BLaER1 treated with 17β-estradiol and CSF1 and Interleukin-3, amounts not matched to agents 10 nM and 100 nM (cell line): ENCODE results near the gene UBE2Q2.

Source experiments
- H3K27ac ChIP-seq, 11 experiments: shearing (Covaris generic); formaldehyde crosslinking; 2 replicates each; pipeline ENCODE4 v1.8.1; 2022
- H3K27me3 ChIP-seq, 11 experiments: shearing (Covaris generic); formaldehyde crosslinking; 2 replicates each; pipeline ENCODE4 v1.8.1; 2022
- H3K36me3 ChIP-seq, 11 experiments: shearing (Covaris generic); formaldehyde crosslinking; 2 replicates each; pipeline ENCODE4 v1.8.1; 2022
- H3K4me1 ChIP-seq, 10 experiments: shearing (Covaris generic); formaldehyde crosslinking; 2 replicates each; pipeline ENCODE4 v1.8.1; 2022
- H3K4me2 ChIP-seq, 11 experiments: shearing (Covaris generic); formaldehyde crosslinking; 2 replicates each; pipeline ENCODE4 v1.8.1; 2022
- H3K4me3 ChIP-seq, 10 experiments: shearing (Covaris generic); formaldehyde crosslinking; 2 replicates each; pipeline ENCODE4 v1.8.1; 2022
- H3K9ac ChIP-seq, 11 experiments: shearing (Covaris generic); formaldehyde crosslinking; 2 replicates each; pipeline ENCODE4 v1.8.1; 2022
- H3K9me3 ChIP-seq, 11 experiments: shearing (Covaris generic); formaldehyde crosslinking; replicated peaks in 1 of 11; 2 replicates each; pipeline ENCODE4 v1.8.1; 2022
- H4K20me1 ChIP-seq, 11 experiments: shearing (Covaris generic); formaldehyde crosslinking; 2 replicates each; pipeline ENCODE4 v1.8.1; 2022
- Cebpa-rat ChIP-seq, 11 experiments: shearing (Covaris generic); IDR thresholded peaks; 2 replicates each; pipeline ENCODE4 v1.8.1; 2022

The UBE2Q2 gene

DNA sequence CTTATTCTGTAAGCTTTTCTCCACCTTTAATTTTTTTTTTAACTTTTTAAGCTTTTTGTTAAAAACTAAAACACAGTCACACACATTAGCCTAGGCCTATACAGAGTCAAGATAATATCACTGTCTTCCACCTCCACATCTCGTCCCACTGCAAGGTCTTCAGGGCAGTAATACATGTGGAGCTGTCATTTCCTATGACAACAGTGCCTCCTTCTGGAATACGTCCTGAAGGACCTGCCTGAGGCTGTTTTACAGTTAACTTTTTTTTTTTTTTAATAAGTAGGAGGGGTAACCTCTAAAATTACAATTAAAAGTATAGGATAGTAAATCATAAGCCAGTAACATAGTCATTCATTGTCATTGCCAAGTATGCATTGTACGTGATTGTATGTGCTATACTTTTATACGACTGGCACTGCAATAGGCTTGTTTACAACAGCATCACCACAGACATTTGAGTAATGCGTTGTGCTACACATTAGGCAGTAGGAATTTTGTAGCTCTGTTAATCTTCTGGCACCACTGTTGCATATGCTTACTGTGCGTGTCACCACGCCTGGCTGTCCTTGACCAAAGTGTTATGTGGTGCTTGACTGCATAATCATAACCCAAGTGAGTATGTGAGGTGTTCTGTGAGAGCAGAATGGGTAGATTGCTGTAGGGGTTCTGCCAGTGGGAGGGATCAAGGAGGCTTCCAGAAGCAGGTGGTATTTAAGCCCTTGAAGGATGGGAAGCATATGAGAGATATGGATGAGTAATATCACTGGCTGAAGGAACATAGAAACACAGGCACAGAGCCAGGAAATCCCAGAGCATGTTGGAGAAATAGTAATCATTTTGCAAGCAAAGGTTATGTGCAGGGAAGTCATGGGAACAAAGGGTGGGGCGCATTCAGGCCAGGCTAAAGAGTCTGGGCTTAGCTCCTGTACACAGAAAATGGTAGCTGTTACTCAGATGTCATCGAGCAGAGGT is 78.8 kb downstream of the UBE2Q2 start:
- Histone ChIP-seq H3K27ac (no peak overlapping the region), H3K4me3 (no peak overlapping the region), H3K4me1 (peaks cover 2 to 13% (median 4%) of the 10 kb centered on the region in 10 experiments; a peak in 9 of 20 replicates), H4K20me1 (peaks cover 8 to 55% (median 16%) of the 10 kb centered on the region in 11 experiments; a peak in 14 of 22 replicates), H3K9ac (no peak overlapping the region), H3K4me2 (no peak overlapping the region), H3K9me3 (no peaks in the 10 kb centered on the region), H3K36me3 (peaks cover 51 to 98% (median 88%) of the 10 kb centered on the region in 11 experiments), H3K27me3 (no peaks in the 10 kb centered on the region)
- no peak for TF ChIP-seq Cebpa-rat (IDR thresholded peaks at IDR 0.05)

DNA sequence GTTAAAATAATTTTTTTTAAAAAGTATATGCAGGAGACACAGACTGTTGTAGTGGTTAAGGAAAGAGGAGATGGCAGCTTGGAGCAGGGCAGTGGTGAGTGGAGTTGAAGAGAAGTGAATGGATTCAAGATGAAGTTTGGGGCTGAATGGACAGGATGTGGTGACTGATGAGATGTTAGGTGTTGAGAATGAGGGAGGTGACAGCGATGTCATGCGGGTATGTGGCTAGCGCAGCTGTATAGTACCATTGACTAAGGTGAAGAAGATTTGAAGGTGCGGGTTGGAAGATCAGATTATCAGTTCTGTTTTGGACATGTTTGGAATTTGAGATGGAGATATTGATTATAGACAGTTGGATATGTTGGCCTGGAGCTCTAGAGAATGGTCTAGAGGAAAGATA is 80.5 kb downstream of the UBE2Q2 start:
- H3K4me3 ChIP-seq, result no peak overlapping the region
- H3K9me3 ChIP-seq, result no peaks in the 10 kb centered on the region
- H4K20me1 ChIP-seq, result peaks cover 8 to 68% (median 16%) of the 10 kb centered on the region in 11 experiments; a peak in 15 of 22 replicates
- H3K27me3 ChIP-seq, result no peaks in the 10 kb centered on the region
- H3K36me3 ChIP-seq, result peaks cover 46 to 90% (median 82%) of the 10 kb centered on the region in 11 experiments
- H3K4me1 ChIP-seq, result peaks cover 5 to 13% (median 10%) of the 10 kb centered on the region in 10 experiments; a peak in 10 of 20 replicates
- no peak for TF ChIP-seq Cebpa-rat (IDR thresholded peaks at IDR 0.05)
- no peak overlapping the region for H3K27ac ChIP-seq
- H3K9ac ChIP-seq, result no peak overlapping the region
- no peak overlapping the region for H3K4me2 ChIP-seq

DNA sequence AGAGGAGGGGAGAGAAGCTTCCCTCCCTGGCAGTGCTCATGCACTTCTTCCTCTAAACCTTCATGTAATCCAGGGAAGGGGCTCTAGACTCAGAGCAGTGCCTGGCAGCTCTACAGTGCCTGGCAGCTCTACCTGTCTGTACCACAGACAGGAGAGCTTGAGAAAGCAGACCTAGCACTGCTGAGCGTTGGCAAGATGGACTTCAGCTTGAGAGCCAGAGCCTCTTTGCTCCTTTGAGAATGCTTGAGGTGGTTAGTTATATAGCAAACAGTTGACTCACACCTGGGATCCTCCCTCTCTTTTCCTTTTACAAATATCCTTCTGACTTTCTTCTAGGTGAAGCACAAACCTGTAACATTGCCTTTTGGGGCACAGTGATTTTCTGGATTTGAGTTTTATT is 81.3 kb downstream of the UBE2Q2 start:
- Histone ChIP-seq H3K36me3 (peaks cover 40 to 89% (median 77%) of the 10 kb centered on the region in 11 experiments), H4K20me1 (peaks cover 8 to 73% (median 16%) of the 10 kb centered on the region in 11 experiments; a peak in 15 of 22 replicates), H3K4me2 (no peak overlapping the region), H3K4me3 (no peak overlapping the region), H3K9me3 (no peaks in the 10 kb centered on the region), H3K27me3 (no peaks in the 10 kb centered on the region), H3K4me1 (peaks cover 5 to 14% (median 10%) of the 10 kb centered on the region in 10 experiments; a peak in 10 of 20 replicates), H3K9ac (no peak overlapping the region), H3K27ac (no peak overlapping the region)
- no peak for TF ChIP-seq Cebpa-rat (IDR thresholded peaks at IDR 0.05)

GRCh38 chr15:75925440-75925839 is 82.2 kb downstream of the UBE2Q2 start:
- TF ChIP-seq Cebpa-rat (IDR thresholded peaks at IDR 0.05), result no peak
- H3K9ac ChIP-seq, result no peak overlapping the region
- H3K36me3 ChIP-seq, result peaks cover 49 to 89% (median 78%) of the 10 kb centered on the region in 11 experiments
- H3K27me3 ChIP-seq, result no peaks in the 10 kb centered on the region
- no peaks in the 10 kb centered on the region for H3K9me3 ChIP-seq
- H3K4me2 ChIP-seq, result no peak overlapping the region
- peaks cover 8 to 64% (median 16%) of the 10 kb centered on the region in 11 experiments; a peak in 15 of 22 replicates for H4K20me1 ChIP-seq
- H3K27ac ChIP-seq, result no peak overlapping the region
- H3K4me3 ChIP-seq, result no peak overlapping the region
- H3K4me1 ChIP-seq, result peaks cover 5 to 20% (median 11%) of the 10 kb centered on the region in 10 experiments; a peak in 11 of 20 replicates

DNA sequence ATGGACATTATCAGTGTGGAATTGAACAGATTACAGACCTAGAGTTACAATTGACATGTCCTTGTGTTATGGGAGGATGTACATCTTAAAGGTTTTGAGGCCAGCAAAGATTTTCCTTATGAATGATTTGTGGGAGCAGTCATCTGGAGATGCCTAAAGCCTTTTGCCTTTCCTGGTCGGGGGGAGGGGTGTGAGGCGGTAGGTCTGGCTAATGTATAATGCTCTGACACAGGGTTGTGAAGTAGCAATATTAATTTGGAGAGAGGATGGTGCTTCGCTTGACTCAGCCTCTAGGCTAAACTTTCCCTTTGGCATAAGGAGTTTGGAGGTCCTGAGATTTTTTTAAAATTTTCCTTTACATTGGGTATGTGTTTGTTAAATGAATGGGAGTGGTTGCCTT is 83.7 kb downstream of the UBE2Q2 start:
- no peak overlapping the region for H3K9ac ChIP-seq
- H3K36me3 ChIP-seq, result peaks cover 61 to 89% (median 81%) of the 10 kb centered on the region in 11 experiments
- H3K4me2 ChIP-seq, result peak overlapping the region in 4 of 11 experiments; percentile 8 to 24 (median 21); a peak in 2 of 22 replicates
- peaks cover 8 to 57% (median 16%) of the 10 kb centered on the region in 11 experiments; a peak in 15 of 22 replicates for H4K20me1 ChIP-seq
- no peaks in the 10 kb centered on the region for H3K27me3 ChIP-seq
- no peaks in the 10 kb centered on the region for H3K9me3 ChIP-seq
- H3K4me3 ChIP-seq, result no peak overlapping the region
- H3K4me1 ChIP-seq, result peaks cover 5 to 20% (median 11%) of the 10 kb centered on the region in 10 experiments; a peak in 11 of 20 replicates
- TF ChIP-seq Cebpa-rat (IDR thresholded peaks at IDR 0.05), result no peak
- H3K27ac ChIP-seq, result no peak overlapping the region

DNA sequence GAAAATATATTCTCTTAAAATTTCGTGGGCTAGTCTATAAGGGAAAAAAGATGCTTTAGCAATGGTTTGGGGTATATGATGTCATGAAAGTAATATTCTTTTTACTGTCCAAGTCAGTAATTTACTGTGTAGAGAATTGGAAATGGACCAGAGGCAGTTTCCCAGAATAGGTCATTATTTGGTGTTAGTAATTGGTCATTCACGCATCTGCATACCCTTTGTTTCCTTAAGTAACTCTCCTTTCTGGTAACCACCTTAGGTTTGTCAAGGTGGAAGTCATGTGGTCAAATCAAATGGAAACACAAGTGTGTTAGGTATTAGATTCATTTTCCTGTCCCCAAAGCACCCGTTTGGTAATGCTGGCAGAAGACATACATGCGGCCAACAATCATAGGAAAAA is 84.4 kb downstream of the UBE2Q2 start:
- H3K36me3 ChIP-seq, result peaks cover 61 to 89% (median 82%) of the 10 kb centered on the region in 11 experiments

DNA sequence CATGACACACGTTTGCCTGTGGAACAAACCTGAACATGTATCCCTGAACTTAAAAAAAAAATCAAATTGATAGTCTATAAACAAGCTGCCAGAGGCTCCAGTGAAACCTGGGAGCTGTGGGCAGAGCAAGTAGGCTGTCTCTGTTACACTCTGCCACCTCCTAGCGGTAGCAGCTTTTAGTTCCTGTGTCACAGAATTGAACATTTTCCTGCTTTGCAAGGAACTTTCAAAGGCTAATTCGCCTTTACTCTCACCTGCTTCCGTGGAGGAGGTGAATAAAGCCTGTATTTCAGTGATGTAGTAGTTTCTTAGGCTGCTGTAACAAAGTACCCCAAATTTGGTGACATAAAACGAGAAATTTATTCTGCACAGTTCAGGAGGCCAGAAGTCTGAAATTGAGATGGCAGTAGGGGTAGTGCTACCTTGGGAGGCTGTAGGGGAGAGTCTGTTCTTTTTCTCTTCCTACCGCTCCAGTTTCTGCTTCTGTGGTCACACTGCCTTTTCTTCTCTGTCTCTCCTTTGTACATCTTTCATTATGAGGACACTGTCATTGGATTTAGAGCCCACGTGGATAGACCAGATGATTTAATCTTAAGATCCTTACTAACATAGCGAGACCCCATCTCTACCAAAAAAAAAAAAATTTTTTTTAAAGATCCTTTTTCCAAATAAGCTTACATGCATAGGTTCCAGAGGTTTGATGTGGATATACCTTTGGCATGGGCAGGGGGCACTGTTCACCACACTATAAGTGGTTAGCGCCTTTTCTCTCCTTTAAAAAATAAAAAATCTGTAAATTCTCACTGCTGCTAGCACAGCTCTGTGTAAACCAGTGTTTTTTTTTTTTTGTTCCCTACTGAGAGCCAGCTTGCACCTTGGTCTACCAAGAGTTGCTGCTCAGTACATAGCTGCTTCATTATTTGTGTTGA is 85.7 kb downstream of the UBE2Q2 start:
- H3K27me3 ChIP-seq, result no peaks in the 10 kb centered on the region
- H4K20me1 ChIP-seq, result peaks cover 4 to 37% (median 16%) of the 10 kb centered on the region in 11 experiments; a peak in 15 of 22 replicates
- H3K4me3 ChIP-seq, result no peak overlapping the region
- no peak for TF ChIP-seq Cebpa-rat (IDR thresholded peaks at IDR 0.05)
- H3K4me2 ChIP-seq, result no peak overlapping the region
- peaks cover 61 to 91% (median 82%) of the 10 kb centered on the region in 11 experiments for H3K36me3 ChIP-seq
- H3K27ac ChIP-seq, result no peak overlapping the region
- no peak overlapping the region for H3K9ac ChIP-seq
- peaks cover 5 to 20% (median 11%) of the 10 kb centered on the region in 10 experiments; a peak in 11 of 20 replicates for H3K4me1 ChIP-seq
- H3K9me3 ChIP-seq, result no peaks in the 10 kb centered on the region

More for the DNA sequence above, 84.4 kb downstream of the UBE2Q2 start:
- no peak overlapping the region for H3K27ac ChIP-seq
- H3K9me3 ChIP-seq, result no peaks in the 10 kb centered on the region
- peak overlapping the region in 4 of 11 experiments; percentile 8 to 24 (median 21); a peak in 4 of 22 replicates for H3K4me2 ChIP-seq
- no peak overlapping the region for H3K9ac ChIP-seq
- peaks cover 5 to 20% (median 11%) of the 10 kb centered on the region in 10 experiments; a peak in 11 of 20 replicates for H3K4me1 ChIP-seq
- H4K20me1 ChIP-seq, result peaks cover 5 to 50% (median 16%) of the 10 kb centered on the region in 11 experiments; a peak in 15 of 22 replicates
- no peak overlapping the region for H3K4me3 ChIP-seq
- no peaks in the 10 kb centered on the region for H3K27me3 ChIP-seq
- TF ChIP-seq Cebpa-rat (IDR thresholded peaks at IDR 0.05), result no peak

- Histone ChIP-seq H3K4me1 (peaks cover 4 to 18% (median 11%) of the 10 kb centered on the region in 10 experiments; a peak in 10 of 20 replicates), H3K36me3 (peaks cover 62 to 91% (median 82%) of the 10 kb centered on the region in 11 experiments), H3K4me2 (no peak overlapping the region), H3K9me3 (no peaks in the 10 kb centered on the region), H4K20me1 (peaks cover 0 to 27% (median 8%) of the 10 kb centered on the region in 11 experiments; a peak in 13 of 22 replicates), H3K27ac (no peak overlapping the region), H3K27me3 (no peaks in the 10 kb centered on the region), H3K9ac (no peak overlapping the region), H3K4me3 (no peak overlapping the region)
- no peak for TF ChIP-seq Cebpa-rat (IDR thresholded peaks at IDR 0.05)
These were observed 86.7 kb downstream of the UBE2Q2 start for GRCh38 chr15:75929799-75930565.
